ENCODE measurements around the gene WDR47. TPM values are rescaled to one million over a fixed set of nuclear protein-coding genes. Genes with fewer than 3 reads are reported as not detected.
"Not testable (repeated sequence)": the region's sequence is repeated elsewhere in the genome, so short reads cannot be mapped to it uniquely, and the experiment has no call there.

WDR47 gene
- total and polyA plus RNA-seq, 5 donors, result 5.2 to 19.0 (median 15.5) TPM

DNA sequence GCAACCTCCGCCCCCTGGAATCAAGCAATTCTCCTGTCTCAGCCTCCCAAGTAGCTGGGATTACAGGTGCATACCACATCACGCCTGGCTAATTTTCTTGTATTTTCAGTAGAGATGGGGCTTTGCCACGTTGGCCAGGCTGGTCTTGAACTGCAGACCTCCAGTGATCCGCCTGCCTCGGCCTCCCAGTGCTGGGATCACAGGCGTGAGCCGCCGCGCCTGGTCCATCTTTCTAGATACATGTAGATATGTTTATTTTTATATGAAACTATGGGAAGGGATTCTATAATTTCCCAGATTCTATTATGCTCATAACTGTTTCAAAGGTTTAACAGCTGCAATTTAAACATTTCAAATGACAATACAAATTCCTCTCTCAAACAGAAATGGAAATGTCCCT lies 105.7 kb downstream of the WDR47 start:
- Histone ChIP-seq H3K4me1 (ENCODE audit: control insufficient read depth, insufficient read depth, low read length) (no peaks in the 10 kb centered on the region), H3K9me3 (ENCODE audit: control insufficient read depth, low read length) (no peaks in the 10 kb centered on the region), H3K27ac (ENCODE audit: low read length) (no peak overlapping the region), H3K27me3 (ENCODE audit: control insufficient read depth, insufficient read depth) (no peaks in the 10 kb centered on the region), H3K4me3 (ENCODE audit: low read length) (no peak overlapping the region)
- DNase-seq (no peak), ATAC-seq (no peak)
- intact Hi-C loops (cut with DNase I), result no loop called here
- WGBS, result 96% methylated on average over 9 of the region's 9 CpGs

DNA sequence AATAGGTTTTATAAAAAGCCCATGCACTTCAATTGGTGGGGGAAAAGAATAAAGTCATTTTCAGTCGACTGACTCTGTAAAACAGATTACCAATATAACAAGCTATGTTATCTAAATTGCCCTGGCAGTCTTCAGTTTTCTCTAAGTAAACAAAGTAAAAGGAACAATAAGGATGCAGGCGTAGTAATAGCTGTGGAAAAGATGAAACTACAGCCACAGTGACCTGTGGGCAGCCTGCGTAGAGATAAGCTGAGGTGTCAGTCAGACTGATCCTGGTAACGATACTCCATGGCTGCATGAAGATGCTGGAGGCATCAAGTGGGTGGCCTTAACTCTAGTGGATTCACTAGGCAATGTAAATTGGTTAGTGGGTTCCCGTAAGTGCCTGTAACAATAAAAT lies 108.0 kb downstream of the WDR47 start:
- intact Hi-C loops (cut with DNase I), result no loop called here
- WGBS, result 86% methylated on average over 5 of the region's 5 CpGs

DNA sequence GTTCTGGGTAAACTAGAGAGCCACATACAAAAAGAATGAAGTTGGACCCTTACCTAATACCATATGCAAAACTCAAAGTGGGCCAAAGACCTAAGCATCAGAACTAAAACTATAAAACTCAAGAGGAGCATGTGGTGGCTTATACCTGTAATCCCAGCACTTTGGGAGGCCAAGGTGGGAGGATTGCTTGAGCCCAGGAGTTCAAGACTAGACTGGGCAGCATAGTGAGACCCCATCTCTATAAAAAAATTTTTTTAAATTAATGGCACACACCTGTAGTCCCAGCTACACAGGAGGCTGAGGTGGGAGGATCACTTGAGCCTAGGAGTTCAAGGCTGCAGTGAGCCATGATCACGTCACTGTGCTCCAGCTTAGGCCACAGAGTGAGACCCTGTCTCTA lies 114.3 kb downstream of the WDR47 start:
- H3K4me1 ChIP-seq (ENCODE audit: control insufficient read depth, insufficient read depth, low read length); intact Hi-C loops (cut with DNase I); DNase-seq; ATAC-seq; H3K4me3 ChIP-seq (ENCODE audit: low read length); H3K27me3 ChIP-seq (ENCODE audit: control insufficient read depth, insufficient read depth); H3K27ac ChIP-seq (ENCODE audit: low read length); H3K9me3 ChIP-seq (ENCODE audit: control insufficient read depth, low read length): not testable (repeated sequence)
- WGBS, result 100% methylated on average over 1 of the region's 1 CpG

More for the DNA sequence above, 108.0 kb downstream of the WDR47 start:
- H3K4me3 ChIP-seq (ENCODE audit: low read length), result no peak overlapping the region
- no peaks in the 10 kb centered on the region for H3K4me1 ChIP-seq (ENCODE audit: control insufficient read depth, insufficient read depth, low read length)
- ATAC-seq (no peak), DNase-seq (no peak)
- H3K27ac ChIP-seq (ENCODE audit: low read length), result no peak overlapping the region
- no peaks in the 10 kb centered on the region for H3K27me3 ChIP-seq (ENCODE audit: control insufficient read depth, insufficient read depth)
- no peaks in the 10 kb centered on the region for H3K9me3 ChIP-seq (ENCODE audit: control insufficient read depth, low read length)

DNA sequence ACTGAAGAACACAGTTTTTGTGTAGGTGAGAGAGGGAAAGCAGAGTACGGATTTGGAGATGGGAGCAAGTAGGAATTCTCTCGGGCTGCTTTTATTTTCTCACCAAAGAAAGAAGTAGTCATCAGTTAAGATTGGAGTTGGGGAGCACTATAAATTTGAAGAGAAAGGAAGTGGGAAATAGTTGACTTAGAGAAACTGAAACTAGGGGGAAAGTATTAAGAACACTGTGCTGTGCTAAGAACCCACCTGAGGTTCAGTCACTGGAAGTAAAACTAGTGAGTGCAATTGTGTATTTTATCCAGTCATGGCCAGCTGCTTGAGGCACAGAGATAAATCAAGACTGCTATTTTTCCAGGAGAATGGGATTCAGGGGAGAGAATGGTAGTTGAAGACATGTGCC lies 116.0 kb downstream of the WDR47 start:
- Histone ChIP-seq H3K4me1 (ENCODE audit: control insufficient read depth, insufficient read depth, low read length) (no peaks in the 10 kb centered on the region), H3K27ac (ENCODE audit: low read length) (no peak overlapping the region), H3K27me3 (ENCODE audit: control insufficient read depth, insufficient read depth) (no peaks in the 10 kb centered on the region), H3K4me3 (ENCODE audit: low read length) (no peak overlapping the region), H3K9me3 (ENCODE audit: control insufficient read depth, low read length) (no peaks in the 10 kb centered on the region)
- 96% methylated on average over 2 of the region's 2 CpGs for WGBS
- ATAC-seq (no peak), DNase-seq (no peak)
- intact Hi-C loops (cut with DNase I), result no loop called here

Other genes with a start within 250 kb of the WDR47 start
- gene AKNAD1, start 185.0 kb downstream of the WDR47 start, total RNA-seq, result not detected
- not detected for gene AKNAD1, start 185.0 kb downstream of the WDR47 start, polyA plus RNA-seq
- gene GPSM2, start 165.1 kb downstream of the WDR47 start, total RNA-seq, result 10 to 100 TPM in 3 of 4 donors, 1 to 10 TPM in 1; 6.3 to 14.5 (median 10.9) TPM
- 4.5 TPM for gene GPSM2, start 165.1 kb downstream of the WDR47 start, polyA plus RNA-seq
- gene CLCC1, start 78.6 kb downstream of the WDR47 start, total RNA-seq, result 10 to 100 TPM; 28.7 to 33.3 (median 30.6) TPM
- 13.1 TPM for gene CLCC1, start 78.6 kb downstream of the WDR47 start, polyA plus RNA-seq
- 10 to 100 TPM; 59.2 to 67.3 (median 64.5) TPM for gene TAF13, start 33.9 kb upstream of the WDR47 start, total RNA-seq
- gene TAF13, start 33.9 kb upstream of the WDR47 start, polyA plus RNA-seq, result 56.7 TPM
- gene TMEM167B, start 48.7 kb upstream of the WDR47 start, total RNA-seq, result 10 to 100 TPM; 38.2 to 60.6 (median 48.5) TPM
- 17.1 TPM for gene TMEM167B, start 48.7 kb upstream of the WDR47 start, polyA plus RNA-seq
- under 1 TPM; 0.28 to 0.51 (median 0.30) TPM for gene ELAPOR1, start 72.0 kb upstream of the WDR47 start, total RNA-seq
- gene ELAPOR1, start 72.0 kb upstream of the WDR47 start, polyA plus RNA-seq, result 0.18 TPM
- gene SARS1, start 171.8 kb upstream of the WDR47 start, total RNA-seq, result 100 to 1,000 TPM; 123 to 146 (median 135) TPM
- gene SARS1, start 171.8 kb upstream of the WDR47 start, polyA plus RNA-seq, result 84.5 TPM
- 10 to 100 TPM; 19.1 to 33.2 (median 28.4) TPM for gene CELSR2, start 207.4 kb upstream of the WDR47 start, total RNA-seq
- 16.0 TPM for gene CELSR2, start 207.4 kb upstream of the WDR47 start, polyA plus RNA-seq
- 1 to 10 TPM; 1.6 to 4.6 (median 2.3) TPM for gene PSRC1, start 241.0 kb upstream of the WDR47 start, total RNA-seq
- gene PSRC1, start 241.0 kb upstream of the WDR47 start, polyA plus RNA-seq, result 2.8 TPM